KMS-11 (cell line): ENCODE data around the gene PRR36.

Experiments used
- H2AFZ ChIP-seq: fragments of 200-600 bp; sonication (generic); 2 replicates; pipeline ENCODE4 v1.6.1; 2016; ENCODE audit warnings: antibody characterized with exemption, mixed run types, low read depth
- H3K27ac ChIP-seq: fragments of 200-600 bp; sonication (generic); 2 replicates; pipeline ENCODE4 v1.6.1; 2016; ENCODE audit warnings: mild to moderate bottlenecking, mixed run types
- H3K27me3 ChIP-seq: fragments of 200-600 bp; sonication (generic); 2 replicates; pipeline ENCODE4 v1.6.1; 2017; ENCODE audit warnings: mild to moderate bottlenecking, low read depth, mixed run types, moderate library complexity; ENCODE audit not compliant: insufficient read depth
- H3K36me3 ChIP-seq: fragments of 200-600 bp; sonication (generic); 2 replicates; pipeline ENCODE4 v1.6.1; 2017; ENCODE audit warnings: mild to moderate bottlenecking, mixed run types; ENCODE audit not compliant: insufficient read depth
- H3K4me1 ChIP-seq: fragments of 200-600 bp; sonication (generic); 2 replicates; pipeline ENCODE4 v1.6.1; 2016; ENCODE audit warnings: mild to moderate bottlenecking, low read depth, mixed run types; ENCODE audit not compliant: poor library complexity, severe bottlenecking
- H3K4me2 ChIP-seq: fragments of 200-600 bp; sonication (generic); 2 replicates; pipeline ENCODE4 v1.7.0; 2016; ENCODE audit warnings: mild to moderate bottlenecking, mixed run types
- H3K4me3 ChIP-seq: fragments of 200-600 bp; sonication (generic); IDR thresholded peaks from 2 replicates; pipeline ENCODE4 v1.6.1; 2017; ENCODE audit warnings: low read depth, low read length, mixed read lengths; ENCODE audit not compliant: insufficient read depth
- H3K79me2 ChIP-seq: fragments of 200-600 bp; sonication (generic); 2 replicates; pipeline ENCODE4 v1.6.1; 2016; ENCODE audit warnings: low read depth, mixed run types; ENCODE audit not compliant: insufficient read depth
- H3K9ac ChIP-seq: fragments of 200-600 bp; sonication (generic); 2 replicates; pipeline ENCODE4 v1.6.1; 2016; ENCODE audit warnings: mild to moderate bottlenecking, mixed run types
- H4K20me1 ChIP-seq: fragments of 200-600 bp; sonication (generic); 2 replicates; pipeline ENCODE4 v1.6.1; 2016; ENCODE audit warnings: mild to moderate bottlenecking, mixed run types; ENCODE audit not compliant: insufficient read depth
- TF ChIP-seq, protein P1 (sequence below): fragments of 200-600 bp; sonication (generic); conservative IDR thresholded peaks from 2 replicates; pipeline ENCODE4 v1.6.1; 2017; ENCODE audit warnings: low read depth, mild to moderate bottlenecking, antibody characterized with exemption, low read length, moderate library complexity, mixed read lengths

Gene PRR36

DNA sequence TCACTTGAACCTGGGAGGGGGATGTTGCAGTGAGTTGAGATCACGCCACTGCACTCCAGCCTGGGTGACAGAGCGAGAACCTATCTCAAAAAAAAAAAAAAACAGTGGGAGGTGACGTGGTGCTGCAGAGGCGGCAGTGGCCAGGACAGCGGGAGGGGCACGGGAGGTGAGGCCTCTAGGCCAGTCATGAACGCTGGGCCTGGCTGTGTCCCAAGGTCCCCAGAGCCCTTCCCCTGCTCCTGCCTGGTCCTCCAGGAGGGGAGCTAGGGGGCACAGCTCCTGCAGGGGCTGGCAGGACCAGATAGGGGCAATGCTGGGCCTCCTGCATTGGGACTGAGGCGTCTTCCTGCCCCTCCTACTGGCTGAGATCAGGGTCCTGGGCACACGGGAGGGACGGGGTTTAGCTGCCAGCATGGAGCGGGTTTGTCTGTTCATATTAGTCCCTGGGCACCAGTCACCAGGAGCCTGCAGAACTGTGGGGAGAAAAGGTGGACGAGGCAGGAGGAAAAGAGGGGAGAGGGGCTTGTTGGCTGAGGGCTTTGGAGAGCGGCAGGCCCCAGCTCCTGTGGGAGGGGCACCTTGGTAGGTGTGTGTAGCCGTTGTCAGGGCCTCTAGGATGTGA lies 34.0 kb upstream of the PRR36 start:
- no peak overlapping the region for H3K4me3 ChIP-seq
- peaks cover 5% of the 10 kb centered on the region for H3K4me1 ChIP-seq
- H3K27me3 ChIP-seq, result no peaks in the 10 kb centered on the region
- H2AFZ ChIP-seq, result no peak overlapping the region
- TF ChIP-seq, protein P1, sequence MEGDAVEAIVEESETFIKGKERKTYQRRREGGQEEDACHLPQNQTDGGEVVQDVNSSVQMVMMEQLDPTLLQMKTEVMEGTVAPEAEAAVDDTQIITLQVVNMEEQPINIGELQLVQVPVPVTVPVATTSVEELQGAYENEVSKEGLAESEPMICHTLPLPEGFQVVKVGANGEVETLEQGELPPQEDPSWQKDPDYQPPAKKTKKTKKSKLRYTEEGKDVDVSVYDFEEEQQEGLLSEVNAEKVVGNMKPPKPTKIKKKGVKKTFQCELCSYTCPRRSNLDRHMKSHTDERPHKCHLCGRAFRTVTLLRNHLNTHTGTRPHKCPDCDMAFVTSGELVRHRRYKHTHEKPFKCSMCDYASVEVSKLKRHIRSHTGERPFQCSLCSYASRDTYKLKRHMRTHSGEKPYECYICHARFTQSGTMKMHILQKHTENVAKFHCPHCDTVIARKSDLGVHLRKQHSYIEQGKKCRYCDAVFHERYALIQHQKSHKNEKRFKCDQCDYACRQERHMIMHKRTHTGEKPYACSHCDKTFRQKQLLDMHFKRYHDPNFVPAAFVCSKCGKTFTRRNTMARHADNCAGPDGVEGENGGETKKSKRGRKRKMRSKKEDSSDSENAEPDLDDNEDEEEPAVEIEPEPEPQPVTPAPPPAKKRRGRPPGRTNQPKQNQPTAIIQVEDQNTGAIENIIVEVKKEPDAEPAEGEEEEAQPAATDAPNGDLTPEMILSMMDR, result no peak
- no peak overlapping the region for H3K9ac ChIP-seq
- H3K36me3 ChIP-seq, result no peaks in the 10 kb centered on the region
- no peak overlapping the region for H3K27ac ChIP-seq
- no peaks in the 10 kb centered on the region for H4K20me1 ChIP-seq
- no peak overlapping the region for H3K4me2 ChIP-seq
- H3K79me2 ChIP-seq, result peaks cover 31% of the 10 kb centered on the region

DNA sequence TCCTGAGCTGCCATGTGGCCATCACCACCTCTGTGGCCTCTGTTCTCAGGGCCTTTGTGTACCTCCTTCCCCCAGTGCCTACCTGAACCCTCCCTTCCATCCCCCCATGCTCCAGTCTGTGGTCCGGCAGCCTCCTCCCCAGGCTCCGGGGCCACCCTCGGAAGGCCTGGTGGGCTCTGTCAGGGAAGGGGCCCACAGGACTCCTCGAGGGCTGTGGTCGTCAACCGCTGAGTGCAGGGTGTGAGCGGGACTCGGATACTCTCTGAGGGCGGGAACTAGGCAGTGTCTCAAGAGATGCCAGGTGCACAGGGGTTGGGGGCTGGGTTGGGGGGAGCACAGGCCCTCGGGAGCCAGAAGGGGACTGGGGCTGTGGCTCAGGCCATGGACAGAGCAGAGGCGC lies 33.4 kb upstream of the PRR36 start:
- TF ChIP-seq, protein P1, result no peak
- Histone ChIP-seq H2AFZ (no peak overlapping the region), H3K27ac (no peak overlapping the region), H3K27me3 (no peaks in the 10 kb centered on the region), H3K4me1 (peaks cover 5% of the 10 kb centered on the region), H4K20me1 (no peaks in the 10 kb centered on the region), H3K36me3 (no peaks in the 10 kb centered on the region), H3K4me2 (no peak overlapping the region), H3K4me3 (no peak overlapping the region), H3K79me2 (peaks cover 31% of the 10 kb centered on the region), H3K9ac (no peak overlapping the region)

DNA sequence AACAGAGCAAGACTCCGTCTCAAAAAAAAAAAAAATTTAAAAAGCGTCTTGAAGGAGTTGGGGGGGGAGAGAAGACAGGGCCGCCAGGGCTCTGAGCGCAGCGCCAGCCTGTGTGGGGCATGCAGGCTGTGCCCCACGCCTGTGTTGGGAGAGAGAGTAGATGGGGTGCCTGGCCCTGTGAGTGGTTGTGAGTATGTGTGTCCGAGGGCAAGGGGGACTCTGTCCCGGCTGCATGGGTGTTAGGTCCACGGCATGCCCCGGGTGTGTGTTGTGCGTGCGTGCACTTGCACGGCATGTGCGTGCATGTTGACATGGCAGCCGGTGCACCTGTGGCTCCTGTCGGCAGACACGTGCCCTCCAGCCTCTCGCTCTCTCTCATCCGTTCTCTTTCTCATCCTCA lies 32.9 kb upstream of the PRR36 start:
- Histone ChIP-seq H3K4me1 (peaks cover 5% of the 10 kb centered on the region), H3K4me2 (no peak overlapping the region), H3K27me3 (no peaks in the 10 kb centered on the region), H4K20me1 (no peaks in the 10 kb centered on the region), H3K4me3 (no peak overlapping the region), H3K27ac (no peak overlapping the region), H2AFZ (no peak overlapping the region), H3K9ac (no peak overlapping the region), H3K79me2 (peaks cover 31% of the 10 kb centered on the region), H3K36me3 (no peaks in the 10 kb centered on the region)
- TF ChIP-seq, protein P1, result no peak

DNA sequence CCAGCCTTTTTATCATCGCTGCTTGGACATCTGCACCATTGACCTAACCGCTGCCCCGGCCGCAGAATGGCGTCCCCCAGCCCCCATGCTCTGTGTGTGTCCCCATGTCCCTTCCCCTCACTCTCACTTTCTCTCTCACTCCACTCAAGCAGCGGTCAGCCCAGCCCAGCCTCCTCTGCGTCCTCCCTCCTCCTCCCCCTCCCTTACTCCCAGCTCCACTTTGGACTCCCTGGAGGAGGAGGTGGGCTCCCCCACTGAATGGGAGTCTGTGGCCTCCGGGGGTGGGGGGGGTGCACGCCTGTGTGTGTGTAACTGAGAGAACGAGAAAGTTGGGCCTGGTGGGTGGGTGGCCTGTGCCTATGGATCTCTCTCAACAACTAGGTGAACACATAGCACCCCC lies 31.7 kb upstream of the PRR36 start:
- H3K9ac ChIP-seq, result no peak overlapping the region
- no peaks in the 10 kb centered on the region for H4K20me1 ChIP-seq
- H3K4me3 ChIP-seq, result no peak overlapping the region
- peaks cover 5% of the 10 kb centered on the region for H3K4me1 ChIP-seq
- no peak overlapping the region for H2AFZ ChIP-seq
- H3K27ac ChIP-seq, result no peak overlapping the region
- H3K4me2 ChIP-seq, result no peak overlapping the region
- TF ChIP-seq, protein P1, result no peak
- H3K36me3 ChIP-seq, result no peaks in the 10 kb centered on the region
- no peaks in the 10 kb centered on the region for H3K27me3 ChIP-seq
- peaks cover 31% of the 10 kb centered on the region for H3K79me2 ChIP-seq
